ENCODE data around the gene RBFOX2. TPM values are rescaled to one million over a fixed set of nuclear protein-coding genes. Genes with fewer than 3 reads are reported as not detected.
A peak's percentile ranks its signal among the peaks of the same experiment; 100 is the strongest.
"Not testable (repeated sequence)": the region's sequence is repeated elsewhere in the genome, so short reads cannot be mapped to it uniquely, and the experiment has no call there.

RBFOX2 gene
- total and polyA plus RNA-seq, 2 of the 13 experiments (the other 11 are each of a cell fraction or from before 2014, with no cell fraction given) = 37.3 to 40.4 TPM

DNA sequence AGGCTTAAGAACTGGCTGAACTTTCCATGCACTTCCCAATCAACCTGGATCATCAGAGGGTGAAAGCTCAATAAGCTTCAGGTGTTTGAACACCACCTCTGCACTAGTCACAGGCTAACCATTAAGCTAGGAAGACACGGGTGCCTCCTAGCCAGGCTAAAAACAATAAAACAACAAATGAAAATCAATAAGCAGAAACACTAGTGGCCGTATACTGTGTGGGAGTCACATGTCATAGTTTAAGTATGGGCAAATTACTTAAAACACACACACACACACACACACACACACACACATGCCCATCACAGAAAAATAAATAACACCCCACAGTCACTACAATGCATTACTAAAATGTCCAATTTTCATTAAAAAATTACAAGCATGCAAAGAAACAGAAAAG lies 225.7 kb downstream of the RBFOX2 start (continued):
- no peak for TF ChIP-seq SOX13 (IDR thresholded peaks at IDR 0.05)
- TF ChIP-seq SOX13 (CRISPR knock-in tag; conservative IDR thresholded peaks at IDR 0.05 in 1 of 2, IDR thresholded peaks at IDR 0.05 in 1 of 2) = 0 out of 4 replicates have a peak, but pooled peaks of 1 of the 2 experiments have one; percentile 9
- 0 out of 2 replicates have a peak, but pooled peaks have one; percentile 30 for TF ChIP-seq FOXP1 (IDR thresholded peaks at IDR 0.05)
- peak; percentile 65 for TF ChIP-seq FOXP1 (CRISPR knock-in tag; IDR thresholded peaks at IDR 0.05)
- no peak for TF ChIP-seq SPEN (CRISPR knock-in tag; IDR thresholded peaks at IDR 0.05; ENCODE audit: low read depth)
- TF ChIP-seq CREB1 (IDR thresholded peaks at IDR 0.05) = no peak
- TF ChIP-seq CREB1 (CRISPR knock-in tag; IDR thresholded peaks at IDR 0.05) = peak; percentile 45
- no peak for TF ChIP-seq THAP11 (CRISPR knock-in tag; IDR thresholded peaks at IDR 0.05)
- TF ChIP-seq SP140L (CRISPR knock-in tag; IDR thresholded peaks at IDR 0.05; ENCODE audit: borderline replicate concordance) = no peak
- TF ChIP-seq SOX5 (CRISPR knock-in tag; IDR thresholded peaks at IDR 0.05; ENCODE audit: borderline replicate concordance) = peak; percentile 35; the same call in 1 of the 2 replicates

- H3K27me3 ChIP-seq (ENCODE audit: control insufficient read depth in 1 of 2, insufficient read depth in 2 of 2, low read length in 2 of 2); H3K79me2 ChIP-seq (ENCODE audit: insufficient read depth, low read length); H3K27ac ChIP-seq (ENCODE audit: extremely low read length, insufficient read depth, low read length); intact Hi-C loops (cut with micrococcal nuclease; ENCODE audit: unreplicated experiment); H2AFZ ChIP-seq (ENCODE audit: low read length); H3K4me2 ChIP-seq (ENCODE audit: low read depth, low read length); ATAC-seq; CTCF ChIA-PET (ENCODE audit: low intra/inter-chr PET ratio, low total read pairs); in situ Hi-C loops (cut with HindIII; ENCODE audit: extremely low pct_ligation_motif_present, low pct_unique_long_range_greater_than_20kb); H3K4me3 ChIP-seq (replicated peaks in 1 of 3; ENCODE audit: insufficient read depth in 1 of 3, low read depth in 2 of 3, low read length in 3 of 3); BruUV-seq (replicated peaks); H3K36me3 ChIP-seq (replicated peaks in 1 of 2; ENCODE audit: control insufficient read depth in 1 of 2, insufficient read depth in 2 of 2, low read length in 2 of 2); POLR2A ChIA-PET; H3K9ac ChIP-seq (ENCODE audit: insufficient read depth, low read depth, low read length); FAIRE-seq; H3K9me3 ChIP-seq (ENCODE audit: low read length); H4K20me1 ChIP-seq (ENCODE audit: insufficient read depth, low read length); TF ChIP-seq NR2F6, SOX6 (IDR thresholded peaks at IDR 0.05): not testable (repeated sequence)
- peaks cover 23% of the 10 kb centered on the region for H3K4me1 ChIP-seq (ENCODE audit: insufficient read depth, low read length)
- DNase-seq (ENCODE audit: low spot score) = peak; percentile 69
- 70% methylated on average over 3 of the region's 3 CpGs for WGBS (ENCODE audit: low lambda C conversion rate)
- TF ChIP-seq ZNF281 (CRISPR knock-in tag; IDR thresholded peaks at IDR 0.05; ENCODE audit: borderline replicate concordance) = peak; percentile 81
- peak; percentile 58; the same call in 1 of the 2 replicates for TF ChIP-seq AHDC1 (CRISPR knock-in tag; IDR thresholded peaks at IDR 0.05; ENCODE audit: borderline replicate concordance)
- TF ChIP-seq MED1 (CRISPR knock-in tag; IDR thresholded peaks at IDR 0.05) = peak; percentile 35; the same call in 1 of the 2 replicates
- TF ChIP-seq NR2F6 (CRISPR knock-in tag; IDR thresholded peaks at IDR 0.05) = peak; percentile 7; the same call in 1 of the 2 replicates
- 0 out of 2 replicates have a peak, but pooled peaks have one; percentile 41 for TF ChIP-seq ZMYM3 (CRISPR knock-in tag; IDR thresholded peaks at IDR 0.05)
- TF ChIP-seq SOX6 (CRISPR knock-in tag; IDR thresholded peaks at IDR 0.05) = peak; percentile 55
- TF ChIP-seq RARA (CRISPR knock-in tag; IDR thresholded peaks at IDR 0.05) = peak; percentile 28; the same call in 1 of the 2 replicates
These were observed 227.3 kb downstream of the RBFOX2 start for GRCh38 chr22:35801301-35801700.
